KMS-11 (cell line): ENCODE data around the gene TDRD10.

Experiments
- H2AFZ ChIP-seq: fragments of 200-600 bp; sonication (generic); 2 replicates; pipeline ENCODE4 v1.6.1; 2016; ENCODE audit warnings: antibody characterized with exemption, mixed run types, low read depth
- H3K27ac ChIP-seq: fragments of 200-600 bp; sonication (generic); 2 replicates; pipeline ENCODE4 v1.6.1; 2016; ENCODE audit warnings: mild to moderate bottlenecking, mixed run types
- H3K27me3 ChIP-seq: fragments of 200-600 bp; sonication (generic); 2 replicates; pipeline ENCODE4 v1.6.1; 2017; ENCODE audit warnings: mild to moderate bottlenecking, low read depth, mixed run types, moderate library complexity; ENCODE audit not compliant: insufficient read depth
- H3K36me3 ChIP-seq: fragments of 200-600 bp; sonication (generic); 2 replicates; pipeline ENCODE4 v1.6.1; 2017; ENCODE audit warnings: mild to moderate bottlenecking, mixed run types; ENCODE audit not compliant: insufficient read depth
- H3K4me1 ChIP-seq: fragments of 200-600 bp; sonication (generic); 2 replicates; pipeline ENCODE4 v1.6.1; 2016; ENCODE audit warnings: mild to moderate bottlenecking, low read depth, mixed run types; ENCODE audit not compliant: poor library complexity, severe bottlenecking
- H3K4me2 ChIP-seq: fragments of 200-600 bp; sonication (generic); 2 replicates; pipeline ENCODE4 v1.7.0; 2016; ENCODE audit warnings: mild to moderate bottlenecking, mixed run types
- H3K4me3 ChIP-seq: fragments of 200-600 bp; sonication (generic); IDR thresholded peaks from 2 replicates; pipeline ENCODE4 v1.6.1; 2017; ENCODE audit warnings: low read depth, low read length, mixed read lengths; ENCODE audit not compliant: insufficient read depth
- H3K79me2 ChIP-seq: fragments of 200-600 bp; sonication (generic); 2 replicates; pipeline ENCODE4 v1.6.1; 2016; ENCODE audit warnings: low read depth, mixed run types; ENCODE audit not compliant: insufficient read depth
- H3K9ac ChIP-seq: fragments of 200-600 bp; sonication (generic); 2 replicates; pipeline ENCODE4 v1.6.1; 2016; ENCODE audit warnings: mild to moderate bottlenecking, mixed run types
- H4K20me1 ChIP-seq: fragments of 200-600 bp; sonication (generic); 2 replicates; pipeline ENCODE4 v1.6.1; 2016; ENCODE audit warnings: mild to moderate bottlenecking, mixed run types; ENCODE audit not compliant: insufficient read depth
- TF ChIP-seq, protein P1 (sequence below): fragments of 200-600 bp; sonication (generic); conservative IDR thresholded peaks from 2 replicates; pipeline ENCODE4 v1.6.1; 2017; ENCODE audit warnings: low read depth, mild to moderate bottlenecking, antibody characterized with exemption, low read length, moderate library complexity, mixed read lengths

TDRD10 gene

GRCh38 chr1:154503898-154504297 is 1.9 kb downstream of the TDRD10 start:
- Histone ChIP-seq H4K20me1 (no peaks in the 10 kb centered on the region), H3K27ac (no peak overlapping the region), H3K4me3 (no peak overlapping the region), H2AFZ (no peak overlapping the region), H3K4me2 (no peak overlapping the region), H3K9ac (no peak overlapping the region), H3K4me1 (no peaks in the 10 kb centered on the region), H3K36me3 (no peaks in the 10 kb centered on the region), H3K79me2 (no peaks in the 10 kb centered on the region), H3K27me3 (no peaks in the 10 kb centered on the region)
- TF ChIP-seq, protein P1, sequence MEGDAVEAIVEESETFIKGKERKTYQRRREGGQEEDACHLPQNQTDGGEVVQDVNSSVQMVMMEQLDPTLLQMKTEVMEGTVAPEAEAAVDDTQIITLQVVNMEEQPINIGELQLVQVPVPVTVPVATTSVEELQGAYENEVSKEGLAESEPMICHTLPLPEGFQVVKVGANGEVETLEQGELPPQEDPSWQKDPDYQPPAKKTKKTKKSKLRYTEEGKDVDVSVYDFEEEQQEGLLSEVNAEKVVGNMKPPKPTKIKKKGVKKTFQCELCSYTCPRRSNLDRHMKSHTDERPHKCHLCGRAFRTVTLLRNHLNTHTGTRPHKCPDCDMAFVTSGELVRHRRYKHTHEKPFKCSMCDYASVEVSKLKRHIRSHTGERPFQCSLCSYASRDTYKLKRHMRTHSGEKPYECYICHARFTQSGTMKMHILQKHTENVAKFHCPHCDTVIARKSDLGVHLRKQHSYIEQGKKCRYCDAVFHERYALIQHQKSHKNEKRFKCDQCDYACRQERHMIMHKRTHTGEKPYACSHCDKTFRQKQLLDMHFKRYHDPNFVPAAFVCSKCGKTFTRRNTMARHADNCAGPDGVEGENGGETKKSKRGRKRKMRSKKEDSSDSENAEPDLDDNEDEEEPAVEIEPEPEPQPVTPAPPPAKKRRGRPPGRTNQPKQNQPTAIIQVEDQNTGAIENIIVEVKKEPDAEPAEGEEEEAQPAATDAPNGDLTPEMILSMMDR = no peak

GRCh38 chr1:154512760-154513159 is 10.7 kb downstream of the TDRD10 start:
- TF ChIP-seq, protein P1 = no peak
- no peaks in the 10 kb centered on the region for H3K36me3 ChIP-seq
- H3K4me1 ChIP-seq = peaks cover 7% of the 10 kb centered on the region
- H3K27ac ChIP-seq = no peak overlapping the region
- no peaks in the 10 kb centered on the region for H3K79me2 ChIP-seq
- H3K27me3 ChIP-seq = no peaks in the 10 kb centered on the region
- no peaks in the 10 kb centered on the region for H4K20me1 ChIP-seq
- H3K4me2 ChIP-seq = no peak overlapping the region
- no peak overlapping the region for H3K4me3 ChIP-seq
- no peak overlapping the region for H2AFZ ChIP-seq
- H3K9ac ChIP-seq = no peak overlapping the region

- TF ChIP-seq, protein P1 = no peak
- H3K4me2 ChIP-seq = no peak overlapping the region
- no peak overlapping the region for H2AFZ ChIP-seq
- H3K27me3 ChIP-seq = no peaks in the 10 kb centered on the region
- no peak overlapping the region for H3K9ac ChIP-seq
- no peaks in the 10 kb centered on the region for H4K20me1 ChIP-seq
- no peaks in the 10 kb centered on the region for H3K79me2 ChIP-seq
- no peak overlapping the region for H3K4me3 ChIP-seq
- peaks cover 21% of the 10 kb centered on the region for H3K4me1 ChIP-seq
- no peak overlapping the region for H3K27ac ChIP-seq
- H3K36me3 ChIP-seq = no peaks in the 10 kb centered on the region
These were observed 12.1 kb downstream of the TDRD10 start for GRCh38 chr1:154514066-154514553.

DNA sequence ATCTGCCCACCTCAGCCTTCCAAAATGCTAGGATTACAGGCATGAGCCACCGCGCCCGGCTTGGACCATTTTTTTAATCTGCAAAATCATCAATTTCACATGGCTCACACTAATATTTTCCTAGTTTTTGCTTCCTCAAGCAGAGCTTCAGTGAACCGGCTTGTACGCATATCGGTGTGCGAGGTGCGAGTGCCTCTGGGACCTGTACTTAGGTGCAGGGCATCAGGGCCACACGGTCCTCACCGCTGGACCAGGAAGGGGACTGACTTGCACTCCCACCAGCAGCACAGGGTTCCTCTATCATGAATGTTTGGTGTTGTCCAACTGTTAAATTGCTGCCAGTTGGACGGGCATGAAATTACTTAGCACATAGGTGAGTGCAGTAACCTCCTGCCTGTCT is 15.6 kb downstream of the TDRD10 start:
- no peak overlapping the region; the same call in 1 of the 2 replicates for H3K4me2 ChIP-seq
- TF ChIP-seq, protein P1 = no peak

More for the DNA sequence above, 15.6 kb downstream of the TDRD10 start:
- Histone ChIP-seq H2AFZ (no peak overlapping the region), H3K27ac (no peak overlapping the region), H3K27me3 (no peaks in the 10 kb centered on the region), H3K4me1 (peaks cover 52% of the 10 kb centered on the region), H3K4me3 (no peak overlapping the region), H3K36me3 (no peaks in the 10 kb centered on the region), H4K20me1 (no peaks in the 10 kb centered on the region), H3K9ac (no peak overlapping the region), H3K79me2 (no peaks in the 10 kb centered on the region)
